ENCODE data around the gene MTR. TPM values are rescaled to one million over a fixed set of nuclear protein-coding genes. Genes with fewer than 3 reads are reported as not detected.
"Not testable (repeated sequence)": the region's sequence is repeated elsewhere in the genome, so short reads cannot be mapped to it uniquely, and the experiment has no call there.

MTR gene
- total RNA-seq, 1 donor = 34.7 TPM

GRCh38 chr1:236834876-236835275 lies 39.8 kb downstream of the MTR start:
- H3K4me1 ChIP-seq (ENCODE audit: insufficient read depth, low read length) = peaks cover 5% of the 10 kb centered on the region
- H3K27me3 ChIP-seq (ENCODE audit: insufficient read depth, low read length) = no peaks in the 10 kb centered on the region

GRCh38 chr1:236835491-236835890 lies 40.4 kb downstream of the MTR start:
- Histone ChIP-seq H3K27me3 (ENCODE audit: insufficient read depth, low read length) (no peaks in the 10 kb centered on the region), H3K4me3 (ENCODE audit: low read length) (no peak overlapping the region), H3K4me1 (ENCODE audit: insufficient read depth, low read length) (peaks cover 5% of the 10 kb centered on the region), H3K9me3 (ENCODE audit: low read depth, low read length) (no peaks in the 10 kb centered on the region)

More at GRCh38 chr1:236834876-236835275, 39.8 kb downstream of the MTR start:
- no peak overlapping the region for H3K4me3 ChIP-seq (ENCODE audit: low read length)
- H3K9me3 ChIP-seq (ENCODE audit: low read depth, low read length) = no peaks in the 10 kb centered on the region

GRCh38 chr1:236836157-236836556 lies 41.1 kb downstream of the MTR start:
- Histone ChIP-seq H3K9me3 (ENCODE audit: low read depth, low read length) (no peaks in the 10 kb centered on the region), H3K4me1 (ENCODE audit: insufficient read depth, low read length) (peaks cover 5% of the 10 kb centered on the region), H3K4me3 (ENCODE audit: low read length) (no peak overlapping the region), H3K27me3 (ENCODE audit: insufficient read depth, low read length) (no peaks in the 10 kb centered on the region)

GRCh38 chr1:236837115-236837514 lies 42.0 kb downstream of the MTR start:
- H3K4me3 ChIP-seq (ENCODE audit: low read length) = no peak overlapping the region
- H3K4me1 ChIP-seq (ENCODE audit: insufficient read depth, low read length) = peaks cover 5% of the 10 kb centered on the region
- no peaks in the 10 kb centered on the region for H3K27me3 ChIP-seq (ENCODE audit: insufficient read depth, low read length)
- H3K9me3 ChIP-seq (ENCODE audit: low read depth, low read length) = no peaks in the 10 kb centered on the region

- H3K4me1 ChIP-seq (ENCODE audit: insufficient read depth, low read length) = peaks cover 5% of the 10 kb centered on the region
These were observed 42.8 kb downstream of the MTR start for GRCh38 chr1:236837897-236838296.

GRCh38 chr1:236841341-236841740 lies 46.2 kb downstream of the MTR start:
- no peak overlapping the region for H3K4me3 ChIP-seq (ENCODE audit: low read length)
- H3K27me3 ChIP-seq (ENCODE audit: insufficient read depth, low read length) = no peaks in the 10 kb centered on the region
- no peaks in the 10 kb centered on the region for H3K9me3 ChIP-seq (ENCODE audit: low read depth, low read length)
- H3K4me1 ChIP-seq (ENCODE audit: insufficient read depth, low read length) = peaks cover 2% of the 10 kb centered on the region

More at GRCh38 chr1:236837897-236838296, 42.8 kb downstream of the MTR start:
- Histone ChIP-seq H3K27me3 (ENCODE audit: insufficient read depth, low read length) (no peaks in the 10 kb centered on the region), H3K9me3 (ENCODE audit: low read depth, low read length) (no peaks in the 10 kb centered on the region), H3K4me3 (ENCODE audit: low read length) (no peak overlapping the region)

GRCh38 chr1:236844499-236845271 lies 49.6 kb downstream of the MTR start:
- Histone ChIP-seq H3K27me3 (ENCODE audit: insufficient read depth, low read length) (no peaks in the 10 kb centered on the region), H3K4me1 (ENCODE audit: insufficient read depth, low read length) (no peaks in the 10 kb centered on the region)

GRCh38 chr1:236845830-236846229 lies 50.7 kb downstream of the MTR start:
- H3K4me1 ChIP-seq (ENCODE audit: insufficient read depth, low read length) = no peaks in the 10 kb centered on the region
- no peaks in the 10 kb centered on the region for H3K27me3 ChIP-seq (ENCODE audit: insufficient read depth, low read length)
- no peaks in the 10 kb centered on the region for H3K9me3 ChIP-seq (ENCODE audit: low read depth, low read length)
- H3K4me3 ChIP-seq (ENCODE audit: low read length) = no peak overlapping the region

More at GRCh38 chr1:236844499-236845271, 49.6 kb downstream of the MTR start:
- no peaks in the 10 kb centered on the region for H3K9me3 ChIP-seq (ENCODE audit: low read depth, low read length)
- H3K4me3 ChIP-seq (ENCODE audit: low read length) = no peak overlapping the region

- H3K4me3 ChIP-seq (ENCODE audit: low read length) = no peak overlapping the region
- H3K9me3 ChIP-seq (ENCODE audit: low read depth, low read length) = no peaks in the 10 kb centered on the region
- no peaks in the 10 kb centered on the region for H3K27me3 ChIP-seq (ENCODE audit: insufficient read depth, low read length)
- H3K4me1 ChIP-seq (ENCODE audit: insufficient read depth, low read length) = no peaks in the 10 kb centered on the region
These were observed 53.3 kb downstream of the MTR start for GRCh38 chr1:236848274-236848923.

- H3K4me3 ChIP-seq (ENCODE audit: low read length) = no peak overlapping the region
- no peaks in the 10 kb centered on the region for H3K9me3 ChIP-seq (ENCODE audit: low read depth, low read length)
- H3K27me3 ChIP-seq (ENCODE audit: insufficient read depth, low read length) = no peaks in the 10 kb centered on the region
- H3K4me1 ChIP-seq (ENCODE audit: insufficient read depth, low read length) = no peaks in the 10 kb centered on the region
These were observed 55.2 kb downstream of the MTR start for GRCh38 chr1:236850077-236850979.

GRCh38 chr1:236851871-236852270 lies 56.8 kb downstream of the MTR start:
- no peaks in the 10 kb centered on the region for H3K27me3 ChIP-seq (ENCODE audit: insufficient read depth, low read length)
- H3K4me3 ChIP-seq (ENCODE audit: low read length) = no peak overlapping the region
- no peaks in the 10 kb centered on the region for H3K9me3 ChIP-seq (ENCODE audit: low read depth, low read length)
- no peaks in the 10 kb centered on the region for H3K4me1 ChIP-seq (ENCODE audit: insufficient read depth, low read length)

- Histone ChIP-seq H3K4me3 (ENCODE audit: low read length) (no peak overlapping the region), H3K27me3 (ENCODE audit: insufficient read depth, low read length) (no peaks in the 10 kb centered on the region), H3K9me3 (ENCODE audit: low read depth, low read length) (no peaks in the 10 kb centered on the region), H3K4me1 (ENCODE audit: insufficient read depth, low read length) (no peaks in the 10 kb centered on the region)
These were observed 59.0 kb downstream of the MTR start for GRCh38 chr1:236853921-236854604.

GRCh38 chr1:236854605-236854983 lies 59.5 kb downstream of the MTR start:
- H3K27me3 ChIP-seq (ENCODE audit: insufficient read depth, low read length) = no peaks in the 10 kb centered on the region
- H3K9me3 ChIP-seq (ENCODE audit: low read depth, low read length) = no peaks in the 10 kb centered on the region
- H3K4me1 ChIP-seq (ENCODE audit: insufficient read depth, low read length) = no peaks in the 10 kb centered on the region
- H3K4me3 ChIP-seq (ENCODE audit: low read length) = no peak overlapping the region

GRCh38 chr1:236856649-236857048 lies 61.6 kb downstream of the MTR start:
- not testable (repeated sequence) for H3K27me3 ChIP-seq (ENCODE audit: insufficient read depth, low read length); H3K4me1 ChIP-seq (ENCODE audit: insufficient read depth, low read length); H3K4me3 ChIP-seq (ENCODE audit: low read length); H3K9me3 ChIP-seq (ENCODE audit: low read depth, low read length)

Measured in mononuclear cell (primary cell).